HG02678 (cell line): Measurements from ENCODE around the gene R3HDM4.

Experiments used
- ATAC-seq: cut with Tn5 transposase; IDR thresholded peaks from one replicate; pipeline ENCODE4 v1.9.1; 2021; ENCODE audit warnings: mild to moderate bottlenecking, moderate library complexity; ENCODE audit not compliant: unreplicated experiment

R3HDM4 gene

GRCh38 chr19:917323-918151 lies 4.5 kb upstream of the R3HDM4 start, which contains the start of gene KISS1R:
TSS of gene KISS1R (plus strand) at chr19:917333. CDS start at chr19:917503, 170 bp downstream.
- no peak for ATAC-seq

- no peak for ATAC-seq
Observed at GRCh38 chr19:916645-917322, 3.8 kb upstream of the R3HDM4 start.

DNA sequence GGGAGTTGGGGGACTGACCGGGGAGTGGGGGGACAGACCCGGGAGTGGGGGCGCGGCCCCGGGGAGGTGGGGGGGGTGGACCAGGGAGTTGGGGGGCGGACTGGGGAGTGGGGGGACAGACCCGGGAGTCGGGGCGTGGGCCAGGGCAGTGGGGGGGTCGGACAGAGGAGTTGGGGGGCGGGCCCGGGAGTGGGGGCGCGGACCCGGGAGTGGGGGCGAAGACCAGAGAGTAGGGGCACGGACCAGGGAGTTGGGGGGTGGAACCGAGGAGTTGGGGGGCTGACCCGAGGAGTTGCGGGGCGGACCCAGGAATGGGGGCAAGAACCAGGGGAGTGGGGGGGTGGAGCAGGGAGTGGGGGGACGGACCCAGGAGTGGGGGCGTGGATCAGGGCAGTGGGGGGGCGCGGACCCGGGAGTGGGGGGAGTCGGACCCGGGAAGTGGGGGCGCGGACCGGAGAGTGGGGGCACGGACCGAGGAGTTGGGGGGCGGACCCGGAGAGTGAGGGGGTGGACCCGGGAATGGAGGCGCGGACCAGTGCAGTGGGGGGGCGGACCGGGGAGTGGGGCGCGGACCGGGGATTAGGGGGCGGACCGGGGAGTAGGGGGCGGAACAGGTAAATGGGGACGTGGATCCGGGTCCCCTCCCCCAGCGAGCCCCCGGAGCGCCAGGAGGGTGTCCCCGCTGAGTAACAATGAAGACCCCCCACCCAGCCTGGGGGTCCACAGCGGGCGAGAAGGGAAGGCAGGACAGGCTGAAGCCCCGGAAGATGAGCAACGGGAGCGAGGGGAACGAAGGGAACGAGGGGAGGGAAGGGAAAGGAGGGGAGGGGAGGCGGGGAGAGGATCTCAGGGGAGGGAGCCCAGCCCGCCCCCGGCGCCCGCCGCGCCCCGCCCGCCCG lies 589 bp downstream of the R3HDM4 start:
- ATAC-seq = no peak

GRCh38 chr19:911197-912033 lies 1.6 kb downstream of the R3HDM4 start:
- no peak for ATAC-seq

DNA sequence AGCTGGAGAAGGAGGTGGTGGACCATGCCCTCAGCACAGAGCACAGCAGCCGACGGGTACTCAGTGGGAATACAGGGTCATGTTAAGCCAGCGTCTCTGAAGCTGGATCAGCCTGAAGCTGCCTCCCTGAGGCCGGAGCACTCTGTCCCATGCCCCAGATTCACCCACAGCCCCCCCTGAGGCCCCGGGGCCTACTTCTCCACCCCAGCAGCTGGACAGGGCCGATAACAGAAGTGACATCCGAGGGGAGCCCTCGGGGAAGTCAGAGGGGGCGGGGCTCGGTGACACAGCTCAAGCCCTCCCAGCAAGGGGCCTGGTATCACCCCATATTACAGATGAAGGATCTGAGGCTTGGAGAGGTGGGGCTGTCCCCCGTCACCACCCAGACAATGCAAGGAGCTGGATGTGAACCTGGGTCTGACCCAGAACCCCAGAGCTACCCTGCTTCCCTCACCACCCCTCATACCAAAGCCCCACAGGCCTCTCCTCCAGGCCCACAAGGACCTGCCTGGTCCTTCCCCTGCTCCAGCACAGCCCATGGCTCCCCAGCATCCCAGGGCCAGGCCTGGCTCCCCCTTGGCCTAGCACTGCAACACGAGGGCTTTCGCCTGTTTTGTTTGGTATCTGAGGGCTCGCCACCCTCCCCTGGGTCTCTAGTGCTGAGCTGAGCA lies 5.7 kb downstream of the R3HDM4 start:
- ATAC-seq = no peak

GRCh38 chr19:906480-906879 lies 6.5 kb downstream of the R3HDM4 start:
- no peak for ATAC-seq

- no peak for ATAC-seq
Observed at GRCh38 chr19:904545-904944, 8.5 kb downstream of the R3HDM4 start.

DNA sequence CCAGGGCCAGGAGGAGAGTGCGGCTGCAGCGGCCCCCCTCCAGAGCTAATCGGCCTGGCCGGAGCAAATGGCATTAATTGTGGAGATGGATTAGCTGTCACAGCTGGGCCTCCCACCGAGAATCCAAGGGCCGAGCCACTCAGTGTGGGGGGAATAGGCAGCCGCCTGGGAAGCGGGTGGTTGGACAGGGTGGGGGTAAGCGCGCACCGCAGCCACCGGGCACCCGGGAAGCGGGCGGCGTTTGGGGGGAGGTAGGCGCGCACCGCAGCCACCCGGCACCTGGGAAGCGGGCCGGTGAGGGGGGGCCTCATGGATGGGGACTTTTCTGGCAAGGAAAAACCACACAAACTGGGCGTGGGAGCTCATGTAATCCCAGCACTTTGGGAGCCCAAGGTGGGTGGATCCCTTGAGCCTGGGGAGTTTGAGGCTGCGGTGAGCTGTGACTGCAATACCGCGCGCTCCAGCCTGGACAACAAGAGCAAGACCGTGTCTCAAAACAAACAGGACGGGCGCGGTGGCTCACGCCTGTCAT lies 9.7 kb downstream of the R3HDM4 start:
- ATAC-seq = no peak

DNA sequence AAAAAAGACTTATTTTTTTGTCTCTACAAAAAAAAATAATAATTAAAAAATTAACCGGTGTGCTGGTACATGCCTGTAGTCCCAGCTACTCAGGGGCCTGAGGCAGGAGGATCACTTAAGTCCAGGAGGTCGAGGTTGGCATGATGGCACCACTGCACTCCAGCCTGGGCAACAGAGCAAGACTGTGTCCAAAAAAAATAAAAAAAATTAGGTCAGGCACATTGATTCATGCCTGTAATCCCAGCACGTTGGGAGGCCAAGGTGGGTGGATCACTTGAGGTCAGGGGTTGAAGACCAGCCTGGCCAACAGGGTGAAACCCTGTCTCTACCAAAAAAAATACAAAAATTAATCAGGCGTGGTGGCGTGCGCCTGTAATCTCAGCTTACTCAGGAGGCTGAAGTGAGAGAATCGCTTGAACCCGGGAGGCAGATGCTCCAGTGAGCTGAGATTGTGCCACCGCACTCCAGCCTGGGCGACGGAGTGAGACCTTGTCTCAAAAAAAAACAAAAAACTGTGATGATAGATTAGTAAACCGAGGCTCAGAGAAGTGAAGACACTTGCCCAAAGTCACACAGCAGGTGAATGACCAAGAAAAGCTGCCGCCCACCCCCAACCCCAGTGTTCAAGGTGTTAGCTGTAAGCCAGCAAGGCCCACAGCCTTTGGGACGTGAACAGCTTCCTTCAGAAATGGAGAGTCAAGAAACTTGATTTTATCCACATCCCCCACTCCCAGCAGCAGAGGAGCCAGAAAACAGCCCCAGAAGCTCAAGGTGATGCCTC lies 10.4 kb downstream of the R3HDM4 start:
- ATAC-seq = no peak

DNA sequence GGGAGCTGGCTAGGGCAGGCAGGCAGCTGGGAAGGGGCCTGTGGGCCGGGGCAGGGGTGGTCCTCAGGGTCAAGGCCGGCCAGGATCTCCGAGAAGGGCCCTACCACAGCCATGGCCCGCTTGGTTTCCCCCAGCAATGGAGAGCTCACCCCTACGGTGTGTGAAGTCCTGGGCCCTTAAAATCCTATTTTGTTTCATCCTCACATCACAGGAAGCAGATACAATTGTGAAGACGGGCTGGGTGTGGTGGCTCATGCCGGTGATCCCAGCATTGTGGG lies 11.0 kb downstream of the R3HDM4 start:
- no peak for ATAC-seq

GRCh38 chr19:901216-902092 lies 11.6 kb downstream of the R3HDM4 start:
- ATAC-seq = no peak

DNA sequence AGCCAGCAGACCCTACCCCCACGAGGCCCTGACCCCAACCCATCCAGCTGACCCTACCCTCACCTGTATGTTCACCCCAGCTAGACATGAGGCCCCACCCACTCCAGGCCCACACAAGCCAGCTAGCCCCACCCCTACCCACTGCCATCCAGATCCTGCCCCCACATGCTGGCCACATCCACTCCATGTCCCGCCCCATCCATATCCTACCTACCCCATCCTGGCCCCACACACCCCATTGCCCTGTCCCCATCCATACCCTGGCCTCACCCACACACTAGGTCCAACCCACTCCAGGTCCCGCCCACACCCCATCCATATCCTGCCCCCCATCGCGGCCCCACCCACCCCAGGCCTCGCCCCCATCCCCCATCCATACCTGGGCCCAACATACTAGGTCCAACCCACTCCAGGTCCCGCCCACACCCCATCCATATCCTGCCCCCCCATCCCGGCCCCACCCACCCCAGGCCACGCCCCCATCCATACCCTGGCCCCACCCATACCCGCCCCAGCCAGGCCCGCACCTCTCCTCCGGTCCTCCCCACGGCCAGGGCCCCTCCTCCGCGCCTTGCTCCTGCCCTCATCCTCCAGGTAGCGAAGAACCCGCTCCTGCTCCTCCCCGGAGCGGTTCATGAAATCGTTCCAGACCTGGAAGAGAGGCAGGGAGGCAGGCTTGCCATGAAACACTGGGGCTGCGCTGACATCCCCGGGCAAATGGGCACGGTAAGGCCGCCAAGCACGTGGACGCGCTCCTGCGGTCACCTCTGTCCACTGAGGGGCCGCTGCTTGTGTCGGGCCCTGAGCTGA lies 12.5 kb downstream of the R3HDM4 start:
- ATAC-seq = no peak

DNA sequence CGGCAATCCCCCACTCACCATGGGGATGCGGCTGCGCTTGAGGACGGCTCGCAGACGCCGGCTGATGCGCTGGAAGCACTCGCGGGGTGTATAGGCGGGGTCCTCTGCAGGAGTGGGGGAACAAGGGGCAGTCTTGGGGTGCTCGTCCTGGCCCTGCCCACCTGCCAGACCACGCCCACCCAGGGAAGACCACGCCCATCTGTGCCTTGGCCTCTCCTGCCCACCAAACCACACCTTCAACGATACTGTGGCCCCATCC lies 13.0 kb downstream of the R3HDM4 start:
- no peak for ATAC-seq

DNA sequence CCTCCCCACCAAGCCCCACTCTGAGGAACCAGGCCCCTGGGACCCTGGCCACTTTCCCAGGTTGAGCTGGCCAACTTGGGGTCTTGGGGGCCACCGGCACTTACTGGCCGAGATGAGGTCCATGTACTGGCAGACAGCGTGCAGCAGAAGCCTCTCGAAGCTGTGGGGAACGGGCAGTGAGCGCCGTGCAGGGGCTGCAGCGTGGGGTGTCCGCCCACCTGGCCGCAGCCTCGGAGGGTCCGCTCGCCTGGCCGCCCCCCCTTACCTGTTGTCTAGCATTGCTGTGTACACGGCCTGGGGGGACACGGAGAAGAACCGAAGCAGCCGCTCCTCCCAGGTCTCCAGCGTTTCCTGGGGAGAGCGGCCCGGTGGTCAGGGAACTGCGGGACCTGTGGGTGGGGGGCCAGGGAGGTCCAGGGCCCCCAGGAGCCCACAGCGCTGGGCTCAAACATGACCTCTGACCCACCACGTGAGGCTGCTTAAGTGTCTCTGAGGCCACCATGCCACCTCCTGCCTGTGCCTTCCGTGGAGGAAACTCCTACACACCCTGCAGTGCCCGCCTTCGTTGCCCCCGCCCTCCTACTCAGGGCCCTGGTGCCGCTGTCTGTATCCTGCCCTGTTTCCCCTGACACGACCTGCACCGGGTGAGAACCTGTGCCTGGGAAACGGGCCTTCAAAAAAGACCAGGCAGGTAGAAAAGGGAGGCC lies 13.5 kb downstream of the R3HDM4 start:
- ATAC-seq = no peak

DNA sequence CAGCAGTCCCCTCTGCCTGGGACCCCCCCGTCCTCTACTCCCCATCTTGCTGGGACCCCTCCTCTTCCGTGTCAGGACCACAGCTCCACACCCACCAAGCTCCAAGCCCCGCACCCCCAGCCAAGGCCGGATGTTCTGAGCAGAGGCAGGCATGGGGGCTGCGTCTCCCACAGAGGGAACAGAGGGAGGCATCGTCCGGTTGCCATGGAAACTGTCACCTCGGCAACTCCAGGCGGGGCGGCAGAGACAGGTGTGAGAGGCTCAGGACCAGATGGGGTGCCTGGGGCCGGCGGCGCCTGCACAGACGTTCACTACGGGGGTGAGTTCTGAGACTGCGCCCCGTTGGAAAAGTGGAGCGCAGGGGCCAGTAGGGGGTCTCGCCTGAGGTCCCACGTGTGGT lies 14.4 kb downstream of the R3HDM4 start:
- ATAC-seq = no peak

GRCh38 chr19:897442-898039 lies 15.5 kb downstream of the R3HDM4 start:
- ATAC-seq = no peak

DNA sequence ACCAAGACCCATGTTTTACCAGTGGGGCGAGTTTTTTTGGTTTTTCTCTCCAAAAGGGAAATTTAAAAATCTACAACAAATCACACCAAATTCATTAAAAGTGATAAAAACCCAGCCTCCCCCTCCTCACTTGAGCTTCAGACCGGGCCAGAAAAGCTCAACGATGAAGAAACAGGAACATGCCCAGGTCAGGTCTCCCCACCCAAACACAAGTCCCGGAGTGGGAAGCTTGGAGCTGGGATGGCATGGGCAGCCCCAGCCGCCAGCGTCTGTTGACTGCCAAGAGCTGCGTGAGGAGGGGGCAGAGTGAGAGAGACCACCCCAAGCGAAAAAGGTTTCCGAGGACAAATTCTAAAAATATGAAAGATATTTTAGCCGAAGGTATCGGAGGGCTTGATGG lies 16.0 kb downstream of the R3HDM4 start:
- no peak for ATAC-seq
